ENCODE results near the gene DOCK3.

DNA sequence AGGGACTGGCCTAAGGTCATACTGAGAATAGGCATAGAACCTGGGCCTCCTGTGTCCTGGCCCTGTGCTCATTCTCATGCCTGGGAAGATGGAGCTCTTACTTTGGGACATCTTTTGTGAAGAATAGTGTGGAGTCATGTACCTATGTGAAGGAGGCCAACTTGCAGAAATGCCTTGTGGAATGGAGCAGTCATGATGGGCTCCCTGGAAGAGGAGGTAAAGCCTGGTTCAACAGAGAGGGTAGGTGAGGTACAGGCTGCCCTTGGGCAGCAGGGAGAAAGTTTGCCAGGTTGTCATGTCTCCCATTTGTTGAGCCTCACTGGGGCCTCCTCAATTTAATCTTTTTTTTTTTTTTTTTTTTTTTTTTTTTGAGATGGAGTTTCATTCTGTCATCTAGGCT is 39.7 kb upstream of the DOCK3 start:
- TF ChIP-seq, protein P1, sequence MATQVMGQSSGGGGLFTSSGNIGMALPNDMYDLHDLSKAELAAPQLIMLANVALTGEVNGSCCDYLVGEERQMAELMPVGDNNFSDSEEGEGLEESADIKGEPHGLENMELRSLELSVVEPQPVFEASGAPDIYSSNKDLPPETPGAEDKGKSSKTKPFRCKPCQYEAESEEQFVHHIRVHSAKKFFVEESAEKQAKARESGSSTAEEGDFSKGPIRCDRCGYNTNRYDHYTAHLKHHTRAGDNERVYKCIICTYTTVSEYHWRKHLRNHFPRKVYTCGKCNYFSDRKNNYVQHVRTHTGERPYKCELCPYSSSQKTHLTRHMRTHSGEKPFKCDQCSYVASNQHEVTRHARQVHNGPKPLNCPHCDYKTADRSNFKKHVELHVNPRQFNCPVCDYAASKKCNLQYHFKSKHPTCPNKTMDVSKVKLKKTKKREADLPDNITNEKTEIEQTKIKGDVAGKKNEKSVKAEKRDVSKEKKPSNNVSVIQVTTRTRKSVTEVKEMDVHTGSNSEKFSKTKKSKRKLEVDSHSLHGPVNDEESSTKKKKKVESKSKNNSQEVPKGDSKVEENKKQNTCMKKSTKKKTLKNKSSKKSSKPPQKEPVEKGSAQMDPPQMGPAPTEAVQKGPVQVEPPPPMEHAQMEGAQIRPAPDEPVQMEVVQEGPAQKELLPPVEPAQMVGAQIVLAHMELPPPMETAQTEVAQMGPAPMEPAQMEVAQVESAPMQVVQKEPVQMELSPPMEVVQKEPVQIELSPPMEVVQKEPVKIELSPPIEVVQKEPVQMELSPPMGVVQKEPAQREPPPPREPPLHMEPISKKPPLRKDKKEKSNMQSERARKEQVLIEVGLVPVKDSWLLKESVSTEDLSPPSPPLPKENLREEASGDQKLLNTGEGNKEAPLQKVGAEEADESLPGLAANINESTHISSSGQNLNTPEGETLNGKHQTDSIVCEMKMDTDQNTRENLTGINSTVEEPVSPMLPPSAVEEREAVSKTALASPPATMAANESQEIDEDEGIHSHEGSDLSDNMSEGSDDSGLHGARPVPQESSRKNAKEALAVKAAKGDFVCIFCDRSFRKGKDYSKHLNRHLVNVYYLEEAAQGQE (IDR thresholded peaks at IDR 0.05; ENCODE audit: insufficient read depth in 1 of 2, low read depth in 2 of 2, low read length in 2 of 2): no peak
- TF ChIP-seq POLR2AphosphoS5 (IDR thresholded peaks at IDR 0.05; ENCODE audit: low read depth, low read length): no peak
- TF ChIP-seq FOXP2 (optimal IDR thresholded peaks at IDR 0.05; ENCODE audit: borderline replicate concordance, extremely low read depth, extremely low read length, insufficient read depth): no peak
- no peak for TF ChIP-seq SIN3A (IDR thresholded peaks at IDR 0.05; ENCODE audit: borderline replicate concordance, insufficient read depth, low read length)
- no peak for TF ChIP-seq TAF1 (IDR thresholded peaks at IDR 0.05; ENCODE audit: borderline replicate concordance, insufficient read depth, low read length)

All from PFSK-1 (cell line).